GM18951 (cell line): ENCODE measurements around the gene EIF4B.

Experiments used
- POLR2A ChIP-seq: IDR thresholded peaks from 4 replicates; pipeline ENCODE4 v1.6.1; 2011; ENCODE audit warnings: mild to moderate bottlenecking; ENCODE audit not compliant: insufficient read length, insufficient read depth; ENCODE audit errors: extremely low read depth
- in situ Hi-C: fragments of 300-500 bp; cut with MboI; formaldehyde crosslinking; loops from one replicate; pipeline ENCODE4 v1.12.0; 2022; ENCODE audit warnings: low sequenced_read_pairs, mixed read lengths, inconsistent platforms; ENCODE audit not compliant: unreplicated experiment

The EIF4B gene

DNA sequence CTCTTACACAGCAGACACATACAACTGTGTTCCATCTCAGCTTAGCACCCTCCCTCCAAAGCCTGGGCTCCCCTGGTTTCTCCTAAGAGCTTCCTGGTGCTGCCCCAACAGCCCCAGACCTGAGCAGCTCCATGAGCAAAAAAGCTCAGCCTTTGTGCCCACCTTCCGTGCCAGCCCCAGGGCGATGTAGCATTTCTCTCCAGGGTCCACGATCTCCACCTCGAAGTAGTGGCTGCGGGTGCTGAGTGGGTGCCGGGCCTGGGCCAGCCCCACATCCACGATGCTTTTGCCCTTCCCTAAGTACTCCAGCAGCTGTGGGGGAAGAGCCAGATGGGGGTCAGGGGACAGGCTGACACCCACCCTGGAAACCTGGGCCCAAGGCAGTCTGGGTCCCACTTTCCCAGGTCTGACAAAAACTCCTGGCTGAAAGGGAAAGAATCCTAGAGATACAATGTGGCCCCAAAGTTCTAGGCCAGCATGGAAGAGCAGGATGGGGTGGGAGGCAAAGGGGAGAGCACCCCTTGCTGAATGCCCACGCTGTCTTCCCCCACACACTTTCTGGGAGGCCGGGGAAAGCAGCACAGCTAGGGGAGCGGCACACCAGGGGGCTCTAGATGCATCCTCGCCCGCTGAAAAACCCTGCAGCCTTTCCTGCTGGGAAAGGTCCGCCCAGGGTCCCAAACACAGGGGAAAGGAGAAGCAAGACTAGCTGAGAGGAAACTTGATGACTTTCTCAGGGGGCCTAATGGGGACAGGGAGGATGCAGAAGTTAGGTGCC lies 61.9 kb downstream of the EIF4B start:
- in situ Hi-C loops, result no loop called here
- TF ChIP-seq POLR2A, result no peak

DNA sequence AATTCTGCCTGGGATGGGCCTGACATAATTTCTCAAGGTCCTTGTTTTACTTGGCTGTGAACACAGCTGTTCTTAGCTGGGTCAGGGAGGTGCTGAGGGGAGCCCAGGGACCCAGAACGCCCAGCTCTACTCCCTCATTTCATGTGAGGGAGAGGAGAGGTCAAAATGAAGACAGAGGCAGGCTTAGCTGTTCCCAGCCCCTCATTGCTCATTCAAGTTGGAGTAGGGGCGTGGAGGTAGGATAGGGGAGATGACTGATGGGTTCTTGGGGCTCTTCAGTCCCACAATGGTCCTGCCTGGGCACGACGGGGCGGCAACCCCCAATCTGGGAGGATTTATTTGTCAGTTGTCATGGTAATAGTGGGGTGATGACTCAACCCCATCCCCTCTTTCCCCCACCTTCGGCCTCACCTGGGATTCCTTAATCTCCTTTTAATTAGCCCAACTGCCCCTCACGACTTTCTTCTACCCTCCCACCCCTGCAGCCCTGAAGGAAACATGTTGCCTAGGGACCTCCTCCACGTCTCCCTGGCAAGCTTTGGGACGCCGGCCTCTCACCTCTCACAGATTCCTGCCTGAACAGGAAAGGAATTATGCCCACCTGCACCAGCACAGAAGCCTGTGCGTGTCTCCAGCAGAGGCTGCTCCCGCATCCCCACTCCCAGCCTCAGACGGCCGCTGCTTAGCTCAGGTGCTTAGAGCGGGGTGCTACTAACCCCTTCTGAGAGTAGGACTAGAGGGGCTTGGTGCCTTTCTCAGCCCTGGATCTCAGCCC lies 62.7 kb downstream of the EIF4B start:
- in situ Hi-C loops, result no loop called here
- no peak for TF ChIP-seq POLR2A

- no peak for TF ChIP-seq POLR2A
- in situ Hi-C loops, result no loop called here
Observed at GRCh38 chr12:53069621-53070410, 63.6 kb downstream of the EIF4B start.

GRCh38 chr12:53070877-53071492 lies 64.7 kb downstream of the EIF4B start:
- in situ Hi-C loops, result no loop called here
- TF ChIP-seq POLR2A, result no peak

- in situ Hi-C loops, result no loop called here
- no peak for TF ChIP-seq POLR2A
Observed at GRCh38 chr12:53071591-53072551, 65.6 kb downstream of the EIF4B start.

DNA sequence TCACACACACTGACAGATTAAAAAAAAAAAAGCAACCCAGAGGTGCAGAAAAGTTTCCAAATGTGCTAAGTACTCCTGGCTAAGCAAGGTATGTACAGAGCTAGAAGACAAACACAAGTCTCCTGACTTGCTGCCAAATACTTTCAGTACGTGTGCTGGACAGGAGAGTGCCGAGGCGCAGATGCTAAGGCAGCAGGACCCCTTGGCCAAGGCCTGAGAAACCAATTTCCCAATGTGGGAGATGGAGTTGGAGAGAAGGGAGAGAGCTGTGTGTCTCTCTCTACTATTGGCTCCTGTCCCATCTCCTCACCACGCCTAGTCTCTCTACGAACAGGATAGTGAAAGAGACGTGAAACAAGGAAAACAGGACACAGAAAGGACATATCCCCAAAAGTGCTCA lies 67.6 kb downstream of the EIF4B start:
- TF ChIP-seq POLR2A, result no peak
- in situ Hi-C loops, result no loop called here

DNA sequence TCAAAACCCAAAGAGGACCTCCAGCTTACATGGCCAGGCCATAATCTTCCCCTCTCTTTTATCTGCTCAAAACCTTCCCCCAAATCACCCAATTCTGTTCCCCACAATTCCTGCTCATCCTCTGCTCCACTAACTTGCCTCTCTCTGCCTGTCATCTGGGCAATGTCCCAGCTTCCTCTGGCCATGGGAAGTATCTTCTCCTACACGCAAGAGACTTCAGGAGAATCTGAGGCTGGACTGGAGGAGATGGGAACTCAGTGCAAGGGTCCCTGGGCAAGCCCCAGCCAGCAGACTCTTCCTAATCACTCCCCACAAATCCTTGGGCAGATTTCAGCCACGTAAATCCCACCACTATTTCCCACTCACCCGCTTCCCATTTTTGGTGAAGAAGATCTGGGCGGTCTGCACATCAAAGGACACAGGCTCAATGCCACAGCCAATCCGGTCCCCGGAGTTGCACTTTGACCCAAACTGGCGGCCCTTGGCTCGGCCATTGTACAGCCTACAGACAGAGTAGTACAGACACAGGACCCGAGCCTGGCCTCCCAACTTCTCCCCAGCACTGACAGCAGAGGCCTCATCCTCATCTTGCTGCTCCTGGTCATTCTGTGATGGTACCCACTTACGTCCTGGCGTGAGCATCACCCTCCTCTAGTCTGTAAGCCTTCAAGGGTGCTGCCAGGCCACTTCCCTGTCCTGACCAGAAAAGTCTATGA lies 68.2 kb downstream of the EIF4B start:
- in situ Hi-C loops, result no loop called here

DNA sequence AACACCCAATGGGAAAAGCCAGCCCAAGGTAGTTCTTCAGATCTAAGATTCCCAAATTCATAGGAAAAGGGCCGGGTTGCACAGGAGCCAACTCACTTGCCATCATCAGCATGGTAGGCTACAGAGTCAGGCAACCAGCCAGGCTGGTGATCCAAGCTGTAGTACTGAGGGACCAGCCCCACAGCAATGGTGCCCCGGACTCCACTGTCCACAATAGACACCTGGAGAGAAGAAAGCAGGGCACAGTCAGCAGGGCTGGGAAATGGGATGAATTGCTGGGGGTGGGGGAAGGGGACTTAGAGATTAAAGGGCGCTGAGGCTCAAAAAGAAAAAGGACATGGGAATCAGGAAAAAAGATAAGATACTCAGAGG lies 68.7 kb downstream of the EIF4B start:
- in situ Hi-C loops, result no loop called here
- TF ChIP-seq POLR2A, result no peak

More for the DNA sequence above, 68.2 kb downstream of the EIF4B start:
- no peak for TF ChIP-seq POLR2A

DNA sequence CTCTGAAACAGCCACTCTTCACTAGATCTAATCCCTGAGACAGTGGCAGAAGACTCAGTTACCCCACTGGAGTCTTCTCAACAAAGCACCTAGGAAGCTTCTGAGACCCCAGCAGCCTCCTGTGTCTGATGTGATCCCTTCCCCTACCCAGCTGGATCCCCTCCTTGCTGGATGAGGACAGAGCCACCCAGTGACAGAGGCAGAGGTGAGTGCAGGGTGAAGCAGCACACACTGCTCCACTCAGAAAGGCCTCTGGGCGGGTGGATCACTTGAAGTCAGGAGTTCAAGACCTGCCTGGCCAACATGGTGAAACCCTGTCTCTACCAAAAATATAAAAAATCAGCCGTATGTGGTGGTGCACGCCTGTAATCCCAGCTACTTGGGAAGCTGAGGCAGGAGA lies 70.2 kb downstream of the EIF4B start:
- TF ChIP-seq POLR2A, result no peak
- in situ Hi-C loops, result no loop called here

DNA sequence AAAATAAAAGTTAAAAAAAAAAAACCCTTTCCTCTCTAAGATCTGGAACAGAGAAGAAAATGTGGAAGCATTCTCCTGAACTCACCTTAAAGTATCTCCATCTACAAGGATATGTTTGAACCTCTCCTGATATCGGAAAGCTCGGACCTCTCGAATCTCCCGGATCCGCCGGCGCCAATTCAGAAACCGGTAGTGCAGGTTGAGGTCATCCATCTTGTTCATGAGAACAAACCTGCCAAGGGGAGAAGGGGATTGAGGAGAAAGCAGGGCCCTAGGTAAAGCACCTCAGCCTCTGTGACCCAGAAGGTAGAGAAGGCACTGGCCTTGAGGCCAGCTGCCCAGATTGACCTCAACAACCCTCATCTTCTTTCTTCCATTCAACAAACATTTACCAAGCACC lies 70.8 kb downstream of the EIF4B start:
- in situ Hi-C loops, result no loop called here
- no peak for TF ChIP-seq POLR2A

DNA sequence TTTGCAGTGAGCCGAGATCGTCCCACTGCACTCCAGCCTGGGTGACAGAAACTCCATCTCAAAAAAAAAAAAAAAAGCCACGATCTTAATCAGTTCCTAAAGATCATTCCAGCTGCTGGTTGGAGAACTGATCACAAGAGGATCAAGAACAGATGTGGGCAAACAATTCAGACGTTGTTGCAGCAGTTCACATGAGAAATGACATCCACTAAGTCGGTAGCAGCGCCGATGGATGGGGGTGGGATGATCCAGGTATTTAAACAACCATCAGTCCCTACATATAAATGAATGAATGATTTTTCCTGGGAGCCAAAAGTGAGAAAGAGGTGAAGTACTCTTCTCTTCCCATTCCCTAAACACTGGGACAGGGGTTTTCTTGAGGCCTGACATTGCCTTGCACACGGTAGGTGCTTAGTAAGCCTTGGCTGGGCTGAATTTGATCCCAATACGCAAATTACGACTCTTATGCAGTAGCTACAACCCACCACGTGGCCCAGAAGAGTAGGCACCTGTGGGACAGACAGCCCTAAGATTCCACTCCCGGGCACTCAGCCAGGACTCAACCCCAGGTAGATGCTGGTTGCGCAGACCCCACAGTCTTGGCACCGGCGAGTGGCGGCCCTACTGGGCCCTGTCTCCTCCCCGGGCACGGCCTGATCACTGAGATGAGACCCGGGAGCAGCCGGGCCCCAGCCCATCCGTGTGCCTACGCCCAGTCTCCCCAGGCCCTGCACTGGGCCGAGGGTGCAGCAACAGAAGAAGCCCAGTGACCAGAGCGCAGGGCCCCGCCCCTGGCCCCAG lies 72.4 kb downstream of the EIF4B start:
- in situ Hi-C loops, result no loop called here

More for the DNA sequence above, 72.4 kb downstream of the EIF4B start:
- TF ChIP-seq POLR2A, result no peak
